GM21381 (cell line): Measurements from ENCODE around the gene FAM170B.
A peak's percentile ranks its signal among the peaks of the same experiment; 100 is the strongest.

Experiments
- ATAC-seq: cut with Tn5 transposase; IDR thresholded peaks from one replicate; pipeline ENCODE4 v1.9.1; 2021; ENCODE audit warnings: mild to moderate bottlenecking, moderate library complexity; ENCODE audit not compliant: unreplicated experiment

The FAM170B gene

GRCh38 chr10:49152663-49153062 lies 18.8 kb upstream of the FAM170B start:
- ATAC-seq: no peak

GRCh38 chr10:49152037-49152436 lies 18.2 kb upstream of the FAM170B start:
- ATAC-seq: no peak

GRCh38 chr10:49151481-49151880 lies 17.7 kb upstream of the FAM170B start:
- no peak for ATAC-seq

- no peak for ATAC-seq
Measured at GRCh38 chr10:49151025-49151445, 17.2 kb upstream of the FAM170B start.

GRCh38 chr10:49150426-49150825 lies 16.6 kb upstream of the FAM170B start:
- ATAC-seq: no peak

- no peak for ATAC-seq
Measured at GRCh38 chr10:49149881-49150280, 16.1 kb upstream of the FAM170B start.

- no peak for ATAC-seq
Measured at GRCh38 chr10:49144058-49144720, 10.4 kb upstream of the FAM170B start.

- ATAC-seq: no peak
Measured at GRCh38 chr10:49143249-49143648, 9.4 kb upstream of the FAM170B start.

GRCh38 chr10:49141541-49142332 lies 7.9 kb upstream of the FAM170B start:
- ATAC-seq: peak; percentile 62

- ATAC-seq: no peak
Measured at GRCh38 chr10:49140304-49141177, 6.7 kb upstream of the FAM170B start.

GRCh38 chr10:49139846-49140195 lies 6.0 kb upstream of the FAM170B start:
- no peak for ATAC-seq

GRCh38 chr10:49139028-49139845 lies 5.4 kb upstream of the FAM170B start:
- no peak for ATAC-seq

GRCh38 chr10:49138361-49138891 lies 4.6 kb upstream of the FAM170B start:
- no peak for ATAC-seq

GRCh38 chr10:49136525-49136924 lies 2.7 kb upstream of the FAM170B start:
- no peak for ATAC-seq

- peak; percentile 58 for ATAC-seq
Measured at GRCh38 chr10:49135575-49136313, 1.9 kb upstream of the FAM170B start.

- ATAC-seq: no peak
Measured at GRCh38 chr10:49134327-49134726, 506 bp upstream of the FAM170B start.

GRCh38 chr10:49132362-49132737 lies 1.5 kb downstream of the FAM170B start:
- ATAC-seq: no peak

- ATAC-seq: no peak
Measured at GRCh38 chr10:49131507-49132361, 2.1 kb downstream of the FAM170B start.

GRCh38 chr10:49129376-49129775 lies 4.4 kb downstream of the FAM170B start:
- ATAC-seq: no peak
